ENCODE data around the gene HMCN2.

Gene HMCN2

GRCh38 chr9:130458027-130458803 lies 192.7 kb downstream of the HMCN2 start:
- DNase-seq = no peak

DNA sequence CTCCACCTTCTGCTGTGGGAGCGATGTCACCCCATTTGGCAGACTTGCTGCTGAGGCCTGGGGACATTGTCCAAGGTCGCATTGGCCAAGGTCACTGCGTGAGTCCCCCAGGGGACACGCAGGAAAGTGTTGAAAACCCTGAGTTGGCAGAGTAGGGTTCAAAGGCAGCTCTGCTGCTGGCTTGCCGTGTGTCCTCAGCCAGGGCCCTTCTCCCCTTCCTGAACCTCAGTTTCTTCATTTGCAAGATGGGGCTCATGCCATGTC lies 193.2 kb downstream of the HMCN2 start:
- no peak for DNase-seq

DNA sequence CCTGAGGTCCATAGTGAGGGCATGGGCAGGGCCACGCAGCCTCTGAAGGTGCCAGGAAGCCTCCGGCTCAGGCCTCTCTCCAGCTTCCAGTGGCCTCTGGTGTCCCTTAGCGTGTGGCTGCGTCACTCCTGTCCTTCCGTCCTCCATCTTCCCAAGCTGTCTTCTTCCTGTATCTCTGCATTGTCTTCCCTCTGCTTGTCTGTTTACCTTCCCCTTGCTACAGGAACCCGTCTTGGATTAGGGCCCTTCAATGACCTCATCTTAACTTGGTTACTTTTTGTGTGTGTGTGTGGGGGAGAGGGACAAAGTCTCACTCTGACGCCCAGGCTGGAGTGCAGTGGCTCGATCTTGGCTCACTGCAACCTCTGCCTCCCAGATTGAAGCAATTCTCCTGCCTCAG lies 193.6 kb downstream of the HMCN2 start:
- no peak for DNase-seq

DNA sequence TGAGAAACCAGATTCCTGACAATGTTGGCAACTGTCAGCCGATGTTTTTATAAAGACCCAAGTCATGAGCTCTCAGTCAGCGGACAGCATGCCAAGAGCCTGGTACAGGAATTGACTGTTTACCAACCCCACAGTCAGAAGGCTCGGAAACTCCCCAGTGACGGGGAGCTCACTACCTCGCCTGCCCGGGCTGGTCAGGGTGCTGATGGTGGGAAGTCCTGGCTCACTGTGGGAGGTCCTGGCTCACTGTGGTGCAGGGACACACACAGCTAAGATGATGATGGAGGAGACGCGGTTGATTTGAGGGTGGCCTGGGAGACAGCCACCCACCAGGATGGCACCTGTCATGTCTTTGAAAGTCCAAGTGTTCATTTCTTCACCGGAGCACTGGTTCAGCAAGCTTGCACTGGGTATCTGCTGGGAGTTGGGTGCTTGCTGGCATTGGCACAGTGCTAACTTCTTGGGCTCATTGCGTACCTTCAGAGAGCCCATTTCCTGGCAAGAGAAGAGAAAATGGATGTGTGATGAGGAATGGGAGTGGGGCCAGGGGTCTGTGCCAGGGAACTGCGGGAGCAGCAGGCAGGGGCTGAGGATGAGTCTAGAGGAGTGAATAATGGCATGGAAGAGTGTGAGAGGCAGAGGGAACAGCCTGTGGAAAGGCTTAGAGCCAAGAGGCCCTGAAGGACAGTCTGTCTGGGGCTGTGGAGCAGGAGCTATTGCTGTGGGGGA lies 194.5 kb downstream of the HMCN2 start:
- no peak for DNase-seq

DNA sequence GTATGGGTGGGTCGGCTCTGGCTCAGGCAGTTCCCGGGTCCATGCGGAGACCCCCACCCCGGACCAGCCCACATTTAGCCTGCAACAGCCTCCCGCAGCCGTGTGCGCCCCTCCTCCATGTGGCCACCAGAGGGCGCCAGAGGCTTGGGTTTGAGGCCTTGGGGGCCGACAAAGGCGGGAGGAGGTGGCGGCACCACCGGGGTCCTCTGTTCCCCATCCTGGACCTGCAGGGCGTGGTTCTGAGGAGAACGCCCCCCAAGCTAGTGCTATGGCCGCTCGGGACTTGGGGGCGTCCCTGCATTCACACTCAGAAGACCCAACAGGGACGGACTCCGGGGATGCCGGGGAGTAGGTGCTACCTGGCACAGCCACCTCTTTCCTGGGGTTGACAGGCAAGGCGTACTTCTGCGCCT lies 195.7 kb downstream of the HMCN2 start:
- no peak for DNase-seq

GRCh38 chr9:130461731-130462130 lies 196.2 kb downstream of the HMCN2 start:
- DNase-seq = no peak

- DNase-seq = no peak
Measured at GRCh38 chr9:130462685-130463540, 197.4 kb downstream of the HMCN2 start.

- no peak for DNase-seq
Measured at GRCh38 chr9:130463763-130464745, 198.5 kb downstream of the HMCN2 start.

DNA sequence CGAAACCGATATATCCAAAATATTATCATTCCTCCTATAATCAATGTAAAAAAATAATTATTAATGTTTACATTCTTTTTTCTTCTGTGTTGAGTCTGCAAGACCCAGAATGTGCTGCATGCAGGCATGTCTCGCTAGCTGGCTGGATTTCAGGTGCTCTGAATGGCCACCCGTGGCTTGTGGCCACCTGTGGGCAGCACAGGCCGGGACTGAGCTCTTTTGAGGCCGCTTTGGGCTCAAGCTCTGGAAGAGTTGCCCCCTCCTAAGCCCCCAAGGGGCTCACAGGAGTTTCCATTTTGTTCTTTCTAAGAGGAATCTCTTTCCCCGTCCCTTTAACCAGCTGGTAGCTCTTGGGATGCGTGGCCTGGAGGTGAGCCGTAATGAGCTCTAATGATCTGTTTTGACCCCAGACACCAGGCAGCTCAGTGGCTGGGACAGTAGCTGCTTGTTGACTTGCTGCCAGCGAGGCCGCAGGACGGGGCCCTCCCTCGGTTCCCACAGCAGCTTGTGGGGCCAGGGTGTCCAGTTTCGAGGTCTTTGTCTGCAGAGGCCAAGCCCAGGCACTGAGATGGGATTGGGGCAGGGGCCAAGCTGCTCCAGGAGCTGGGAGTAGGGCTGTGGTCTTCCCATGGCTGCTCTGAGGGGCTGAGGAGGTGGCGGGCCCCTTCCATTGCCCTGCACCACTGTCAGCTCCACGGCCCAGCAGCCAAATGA lies 200.0 kb downstream of the HMCN2 start:
- DNase-seq = no peak

- DNase-seq = no peak
Measured at GRCh38 chr9:130466537-130467217, 201.1 kb downstream of the HMCN2 start.

- DNase-seq = no peak
Measured at GRCh38 chr9:130467316-130467715, 201.8 kb downstream of the HMCN2 start.

- DNase-seq = no peak
Measured at GRCh38 chr9:130468566-130468965, 203.0 kb downstream of the HMCN2 start.

DNA sequence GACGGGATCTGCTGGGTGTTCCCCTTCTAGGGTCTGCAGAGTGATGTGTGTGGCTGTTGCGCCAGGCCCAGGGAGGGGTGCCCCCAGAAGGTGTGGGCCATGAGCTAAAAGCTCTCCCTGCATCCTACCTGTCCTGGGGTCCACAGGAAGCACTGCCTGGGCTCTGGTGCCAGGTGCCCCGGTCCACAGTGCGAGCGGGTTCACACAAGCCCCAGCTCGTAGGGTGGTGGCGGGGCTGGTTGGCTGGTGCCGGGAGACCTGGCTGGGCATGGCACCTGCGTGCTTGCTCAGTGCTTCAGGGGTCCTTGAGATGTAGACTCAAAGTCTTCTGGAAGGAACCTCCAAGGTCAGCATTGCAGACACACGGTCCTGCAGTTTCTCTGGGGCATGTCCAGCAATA lies 204.7 kb downstream of the HMCN2 start:
- no peak for DNase-seq

- no peak for DNase-seq
Measured at GRCh38 chr9:130470950-130471349, 205.4 kb downstream of the HMCN2 start.

DNA sequence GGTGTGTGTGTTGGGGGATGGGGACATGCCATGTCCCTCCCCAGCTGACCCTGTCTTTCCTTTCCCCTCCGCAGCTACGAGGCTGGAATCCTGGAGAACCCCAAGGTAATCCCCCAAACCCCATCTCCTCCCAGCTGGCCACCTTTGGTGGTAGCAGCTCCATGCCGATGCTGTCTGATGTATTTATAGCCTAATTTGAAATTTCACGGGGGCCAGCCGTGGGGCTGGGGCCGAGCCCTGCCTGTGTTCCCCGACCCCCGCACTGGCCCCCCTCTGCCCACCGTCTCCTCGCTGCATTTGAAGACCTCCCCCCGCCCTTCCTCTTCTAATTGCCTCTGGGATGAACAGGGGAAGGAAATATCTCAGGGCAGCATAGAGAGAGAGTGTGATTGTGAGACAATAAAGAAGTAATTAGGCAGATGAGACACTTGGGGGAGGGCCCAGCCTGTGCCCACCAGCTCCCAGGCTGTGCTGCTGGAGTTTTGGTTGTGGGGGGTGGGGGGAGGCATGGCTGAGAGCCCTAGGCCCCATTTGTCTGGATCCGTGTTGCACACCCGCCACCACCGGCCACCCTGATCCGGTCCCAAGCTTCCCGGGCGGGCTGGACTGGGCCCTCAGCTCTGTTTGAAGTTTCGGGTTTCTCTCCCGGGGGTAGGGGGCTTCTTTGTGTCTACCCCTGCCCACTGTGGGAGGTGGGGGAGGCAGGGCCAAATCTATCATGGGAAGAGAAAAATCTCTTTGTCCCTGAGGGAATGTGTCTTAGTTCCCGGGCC lies 206.0 kb downstream of the HMCN2 start:
- no peak for DNase-seq

DNA sequence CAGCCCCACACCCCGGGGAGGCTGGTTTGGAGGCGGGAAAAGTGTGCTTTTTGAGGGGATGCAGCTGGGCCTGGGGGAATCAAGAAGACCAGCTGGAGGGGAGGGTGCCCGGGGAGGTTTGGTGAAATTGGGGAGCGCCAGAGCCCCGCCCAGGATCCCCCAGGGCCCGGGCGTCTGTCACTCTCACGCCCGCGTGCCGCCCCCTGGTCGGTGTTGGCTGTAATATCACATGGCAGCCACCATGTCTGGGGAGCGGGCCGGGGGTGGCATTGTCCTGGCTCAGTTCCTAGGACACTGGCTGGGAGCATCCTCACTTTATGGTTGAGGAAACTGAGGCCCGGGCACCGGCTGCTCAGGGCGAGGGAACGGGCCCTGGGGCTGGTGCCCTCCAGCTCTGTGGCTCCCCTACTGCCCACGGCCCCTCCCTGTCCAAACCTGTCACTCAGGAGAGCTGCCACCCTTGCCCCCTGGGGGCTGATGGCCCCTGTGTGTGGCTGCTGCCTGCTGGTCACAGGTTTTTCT lies 206.7 kb downstream of the HMCN2 start:
- DNase-seq = no peak

DNA sequence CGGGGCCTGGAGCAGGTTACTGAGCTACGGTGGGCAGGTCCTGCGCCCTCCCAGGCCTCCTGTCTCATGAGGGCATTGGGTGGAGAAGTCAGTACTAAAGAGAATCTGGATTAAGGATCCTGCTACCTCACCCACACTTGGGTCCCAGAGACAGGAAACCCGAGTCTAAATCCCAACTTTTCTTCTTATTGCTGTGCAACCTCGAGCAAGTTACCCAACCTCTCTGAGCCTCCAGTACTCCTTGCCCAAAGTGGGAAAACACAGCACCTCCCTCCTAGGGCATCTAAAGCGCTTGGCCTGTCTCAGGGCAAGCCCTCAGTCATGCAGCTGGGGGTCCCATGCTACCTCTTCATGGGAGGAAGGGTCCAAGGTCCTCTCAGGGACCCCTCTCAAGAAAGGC lies 207.4 kb downstream of the HMCN2 start:
- DNase-seq = no peak

DNA sequence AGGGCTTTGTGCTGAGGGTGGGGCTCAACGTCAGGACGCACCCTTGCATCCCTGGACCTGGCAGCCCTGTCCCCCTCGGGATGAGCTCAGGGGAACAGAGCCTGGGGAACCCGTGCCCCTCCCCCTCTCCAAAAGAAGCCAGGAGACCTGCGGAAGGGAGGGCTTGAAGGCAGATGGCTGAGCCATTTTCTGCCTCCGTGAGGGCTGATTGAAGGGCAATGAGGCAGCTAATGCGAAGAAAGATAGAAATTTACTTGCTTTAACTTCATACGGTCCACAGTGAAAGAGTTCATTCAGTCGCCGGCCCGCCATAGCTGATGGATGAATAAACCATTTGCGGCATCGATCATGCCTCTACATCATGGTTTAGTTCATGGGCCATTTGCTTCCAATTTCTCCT lies 208.0 kb downstream of the HMCN2 start:
- no peak for DNase-seq

- DNase-seq = no peak
Measured at GRCh38 chr9:130474106-130474505, 208.5 kb downstream of the HMCN2 start.

GRCh38 chr9:130476151-130476730 lies 210.7 kb downstream of the HMCN2 start:
- DNase-seq = no peak
